A549 treated with dexamethasone at 1 μM for 4 hours (cell line): ENCODE measurements around the gene DLK2. TPM values are rescaled to one million over a fixed set of nuclear protein-coding genes. Genes with fewer than 3 reads are reported as not detected.

Experiments used
- total RNA-seq: library from RNA; stranded (reverse); fragments of 200-300 nt; extraction: Qiagen RNA extraction; gene quantifications from 5 replicates; pipeline ENCODE4 v1.2.3, GENCODE V29; 2022

The DLK2 gene
- total RNA-seq = 4.5 to 7.3 TPM (median 7.0 TPM) in 5 replicates

GRCh38 chr6:43455531-43456428 is at the start of gene DLK2:
Gene DLK2 (minus strand): TSS chr6:43455548. CDS start chr6:43454825, 723 bp downstream.

DNA sequence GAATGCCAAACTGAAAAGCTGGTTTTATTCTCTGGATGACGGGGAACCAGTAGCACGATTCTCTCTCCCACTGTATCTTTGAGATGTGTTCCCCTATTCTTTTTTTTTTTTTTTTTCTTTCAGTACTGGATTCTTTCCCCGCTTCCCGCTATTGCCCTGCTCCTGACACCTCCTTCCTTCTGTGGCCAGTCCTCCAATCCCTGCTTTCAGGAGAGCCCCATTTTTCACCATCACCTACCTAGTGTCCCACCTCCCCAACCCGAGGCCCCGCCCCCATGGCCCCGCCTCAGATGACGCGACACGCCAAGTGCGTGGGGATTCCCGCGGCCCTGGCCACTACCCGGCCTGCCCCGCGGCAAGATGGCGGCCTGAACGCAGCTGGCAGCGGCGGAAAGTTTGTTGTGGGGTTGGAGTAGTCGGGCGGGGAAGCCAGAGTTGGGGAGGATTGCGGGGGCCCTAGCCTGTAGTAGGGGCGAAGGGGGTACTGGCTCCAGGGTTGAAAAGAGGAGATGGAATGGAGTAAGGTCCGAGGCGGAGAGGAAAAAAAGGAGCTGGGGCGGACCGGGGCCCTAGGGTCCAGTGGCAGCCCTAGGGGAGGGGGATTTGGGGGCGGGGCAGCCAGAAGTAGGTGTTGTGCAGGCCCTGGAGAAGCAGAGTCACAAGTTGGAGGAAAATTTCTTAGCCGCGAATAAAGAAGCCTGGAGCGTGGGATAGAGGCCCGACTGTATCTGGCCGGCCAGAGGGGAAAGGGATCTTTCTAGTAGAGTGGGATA is 22.1 kb upstream of the DLK2 start, which contains the start of gene TJAP1:
TSS of gene TJAP1 (plus strand) at position 336 of the 773 bp plus-strand sequence. CDS start 21,432 bp downstream, outside the sequence.

GRCh38 chr6:43427406-43428111 is 27.8 kb downstream of the DLK2 start, which contains the start of gene ABCC10:
Gene ABCC10 (plus strand): TSS chr6:43427541. CDS start chr6:43427979, 438 bp downstream.

Other genes starting within 250 kb of the DLK2 start
- 77.1 to 92.6 TPM (median 87.3 TPM) in 5 replicates for gene DNPH1, start 226.1 kb downstream of the DLK2 start, total RNA-seq
- gene TTBK1, start 212.1 kb downstream of the DLK2 start, total RNA-seq = 0.02 to 0.07 TPM (median 0.05 TPM) in 5 replicates
- not detected in 5 replicates for gene SLC22A7, start 157.3 kb downstream of the DLK2 start, total RNA-seq
- gene CRIP3, start 146.7 kb downstream of the DLK2 start, total RNA-seq = 0.11 to 0.71 TPM (median 0.28 TPM) in 5 replicates
- gene ZNF318, start 85.9 kb downstream of the DLK2 start, total RNA-seq = 4.1 to 6.3 TPM (median 5.9 TPM) in 5 replicates
- gene ABCC10, start 28.0 kb downstream of the DLK2 start, total RNA-seq = 4.4 to 10.1 TPM (median 9.4 TPM) in 5 replicates
- gene TJAP1, start 22.0 kb upstream of the DLK2 start, total RNA-seq = 14.9 to 21.6 TPM (median 17.8 TPM) in 5 replicates
- 0.56 to 0.96 TPM (median 0.95 TPM) in 5 replicates for gene LRRC73, start 54.8 kb upstream of the DLK2 start, total RNA-seq
- gene YIPF3, start 61.4 kb upstream of the DLK2 start, total RNA-seq = 59.5 to 67.1 TPM (median 65.5 TPM) in 5 replicates
- gene POLR1C, start 61.5 kb upstream of the DLK2 start, total RNA-seq = 40.0 to 46.9 TPM (median 41.8 TPM) in 5 replicates
- gene XPO5, start 120.5 kb upstream of the DLK2 start, total RNA-seq = 24.3 to 29.7 TPM (median 27.4 TPM) in 5 replicates
- gene POLH, start 120.6 kb upstream of the DLK2 start, total RNA-seq = 7.5 to 10.7 TPM (median 9.4 TPM) in 5 replicates
- gene GTPBP2, start 173.7 kb upstream of the DLK2 start, total RNA-seq = 12.5 to 18.1 TPM (median 15.9 TPM) in 5 replicates
- gene MAD2L1BP, start 180.3 kb upstream of the DLK2 start, total RNA-seq = 32.3 to 36.0 TPM (median 34.2 TPM) in 5 replicates
- 0.14 to 0.39 TPM (median 0.27 TPM) in 5 replicates for gene RSPH9, start 189.5 kb upstream of the DLK2 start, total RNA-seq
- 47.9 to 55.2 TPM (median 51.5 TPM) in 5 replicates for gene MRPS18A, start 232.2 kb upstream of the DLK2 start, total RNA-seq